ENCODE data around the gene MMP13. TPM values are rescaled to one million over a fixed set of nuclear protein-coding genes. Genes with fewer than 3 reads are reported as not detected.
A peak's percentile ranks its signal among the peaks of the same experiment; 100 is the strongest.
"Not testable (repeated sequence)": the region's sequence is repeated elsewhere in the genome, so short reads cannot be mapped to it uniquely, and the experiment has no call there.

The MMP13 gene
- total RNA-seq, 1 experiment from 2014 or later, result not detected

DNA sequence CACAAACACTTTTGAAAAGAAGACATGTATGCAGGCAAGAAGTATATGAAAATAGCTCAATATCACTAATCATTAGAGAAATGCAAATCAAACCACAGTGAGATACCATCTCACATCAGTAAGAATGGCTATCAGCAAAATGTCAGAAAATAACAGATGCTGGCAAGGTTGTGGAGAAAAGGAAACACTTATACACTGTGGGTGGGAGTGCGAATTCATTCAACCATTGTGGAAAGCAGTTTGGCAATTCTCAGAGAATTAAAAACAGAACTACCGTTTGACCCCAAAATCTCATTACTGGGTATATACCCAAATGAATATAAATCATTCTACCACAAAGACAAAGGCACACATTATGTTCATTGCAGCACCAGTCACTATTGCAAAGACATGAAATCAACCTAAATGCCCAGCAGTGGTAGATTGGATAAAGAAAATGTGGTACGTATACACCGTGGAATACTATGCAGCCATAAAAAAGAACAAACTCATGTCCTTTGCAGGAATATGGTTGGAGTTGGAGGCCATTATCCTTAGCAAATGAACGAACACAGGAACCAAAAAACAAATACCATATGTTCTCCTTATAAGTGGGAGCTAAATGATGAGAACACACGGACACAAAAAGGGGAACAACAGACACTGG is 18.5 kb downstream of the MMP13 start:
- no peak for DNase-seq (ENCODE audit: low read depth)

DNA sequence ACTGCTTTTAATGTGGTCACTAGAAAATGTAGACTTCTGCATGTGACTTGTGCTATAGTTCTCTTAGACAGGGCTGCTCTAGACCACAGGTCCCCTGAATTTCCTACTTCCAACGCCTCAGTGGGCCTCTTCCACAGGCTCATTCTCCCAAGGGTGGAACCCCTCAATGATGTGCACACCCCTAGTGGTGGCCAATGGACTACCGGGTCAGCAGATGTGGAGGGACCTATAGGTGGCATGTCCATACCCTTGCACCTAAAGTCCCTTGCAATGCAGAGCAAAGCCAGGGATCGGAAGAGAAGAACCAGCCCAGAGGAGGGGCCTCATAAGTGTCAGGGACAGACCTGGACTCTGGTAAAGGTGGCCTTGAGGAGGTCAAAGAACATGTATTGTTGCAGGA is 20.0 kb downstream of the MMP13 start:
- DNase-seq (ENCODE audit: low read depth), result no peak

DNA sequence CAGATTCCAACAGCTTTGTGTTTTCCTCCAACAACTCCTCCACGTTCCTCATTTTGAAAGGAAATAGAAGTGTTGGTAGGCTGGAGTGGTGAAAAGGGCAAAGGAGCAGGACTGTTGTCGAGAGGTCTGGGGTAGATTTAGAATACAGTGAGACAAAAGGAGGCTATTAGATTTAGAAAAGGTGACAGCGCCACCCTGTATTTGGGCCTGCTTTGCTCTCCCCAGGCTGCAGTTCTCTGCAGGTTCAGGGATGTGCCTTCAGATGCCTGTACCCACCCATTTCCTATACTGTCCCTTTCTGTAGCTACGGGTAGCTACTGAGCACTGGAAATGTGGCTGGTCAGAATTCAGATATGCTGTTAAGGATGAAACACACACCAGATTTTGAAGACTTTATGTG is 20.8 kb downstream of the MMP13 start:
- DNase-seq (ENCODE audit: low read depth), result no peak

DNA sequence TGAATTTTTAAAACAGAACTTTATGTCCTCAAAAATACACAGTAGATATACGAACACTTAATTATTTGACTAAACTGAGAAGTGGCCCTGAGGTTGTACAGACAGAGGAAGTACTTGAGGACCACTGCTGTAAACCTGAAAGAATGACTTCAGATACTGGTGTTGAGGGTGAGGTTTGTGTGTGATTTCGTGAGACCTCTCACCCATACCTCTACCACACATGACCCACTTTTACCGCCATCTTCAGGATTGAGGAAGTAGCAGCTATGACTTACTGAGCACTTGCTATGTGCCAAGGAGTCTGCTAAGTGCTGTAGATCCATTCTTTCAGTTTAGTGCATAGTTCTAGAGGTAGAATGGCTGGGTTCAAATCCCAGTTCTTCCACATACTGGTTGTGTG is 21.9 kb downstream of the MMP13 start:
- DNase-seq (ENCODE audit: low read depth), result no peak

DNA sequence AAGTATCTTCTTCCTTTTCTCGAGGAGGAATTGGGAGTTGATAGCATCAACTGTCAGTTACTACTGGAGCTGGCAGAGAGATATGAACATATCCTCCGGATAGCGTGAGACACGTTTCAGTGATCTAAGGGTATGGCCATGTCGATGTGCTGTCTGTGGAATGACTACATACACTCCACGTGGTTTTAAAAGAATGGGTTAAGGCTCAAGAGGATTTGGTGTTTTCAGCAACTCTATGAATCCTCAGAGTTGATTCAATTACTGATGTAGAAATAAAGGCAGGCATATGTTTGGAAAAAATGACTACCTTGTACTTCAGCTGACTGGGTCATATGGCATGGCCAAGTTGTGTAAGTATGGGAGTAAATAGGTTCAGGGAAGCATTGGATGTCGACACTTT is 22.9 kb downstream of the MMP13 start:
- DNase-seq (ENCODE audit: low read depth), result no peak

DNA sequence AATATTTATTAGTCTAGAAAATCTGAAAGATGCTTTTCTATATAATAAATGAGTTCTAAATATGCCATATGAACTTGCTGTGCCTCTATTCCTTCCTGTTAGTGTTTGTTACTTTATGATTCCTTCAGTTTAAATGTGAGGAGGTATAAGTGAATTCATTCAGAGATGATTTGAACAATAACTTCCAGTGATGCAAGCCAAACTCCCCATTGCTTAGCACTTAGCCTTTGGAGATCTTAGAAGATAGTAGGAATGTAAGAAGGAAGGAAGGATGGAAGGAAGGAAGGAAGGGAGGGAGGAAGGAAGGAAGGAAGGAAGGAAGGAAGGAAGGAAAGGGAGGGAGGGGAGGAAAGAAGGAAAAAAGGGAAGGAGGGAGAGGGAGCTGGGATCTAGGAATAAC is 25.1 kb downstream of the MMP13 start:
- no peak for DNase-seq (ENCODE audit: low read depth)

DNA sequence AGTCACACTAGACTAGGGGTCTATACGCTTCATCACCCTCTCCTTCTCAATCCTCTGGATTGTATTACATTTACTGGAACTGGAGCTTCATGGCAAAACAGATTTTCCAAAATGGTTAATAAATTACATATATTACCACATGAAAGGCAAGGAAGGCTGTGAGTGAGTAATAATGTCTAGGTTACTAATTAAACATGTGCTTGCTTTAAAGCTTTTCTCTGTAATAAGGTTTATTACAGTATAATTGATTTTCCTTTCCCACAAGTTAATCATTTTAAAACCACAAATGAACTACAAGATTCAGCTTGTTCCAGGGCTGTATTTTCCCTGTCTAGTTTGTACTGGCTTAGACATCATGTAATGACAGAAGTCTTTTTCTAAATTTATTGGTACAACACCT is 25.6 kb downstream of the MMP13 start:
- DNase-seq (ENCODE audit: low read depth), result no peak

DNA sequence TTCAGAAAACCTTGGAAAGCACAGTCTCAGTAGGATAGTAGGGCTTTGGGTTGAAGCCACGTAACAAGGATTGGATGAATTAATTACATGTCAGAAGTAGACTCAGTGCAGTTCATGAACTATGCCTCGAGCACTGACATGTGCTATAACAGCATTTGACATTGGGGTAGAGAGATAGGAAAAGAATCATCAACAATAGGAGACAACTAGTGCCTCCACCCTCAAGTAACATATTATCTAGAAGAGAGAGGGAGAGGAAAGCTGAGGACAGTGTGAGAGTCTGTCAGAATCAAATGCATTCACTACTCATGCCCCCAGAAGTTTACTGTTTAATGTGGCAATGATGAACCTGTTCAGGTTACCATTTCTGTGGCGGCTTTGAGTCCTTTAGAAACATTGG is 26.4 kb downstream of the MMP13 start:
- DNase-seq (ENCODE audit: low read depth), result no peak

DNA sequence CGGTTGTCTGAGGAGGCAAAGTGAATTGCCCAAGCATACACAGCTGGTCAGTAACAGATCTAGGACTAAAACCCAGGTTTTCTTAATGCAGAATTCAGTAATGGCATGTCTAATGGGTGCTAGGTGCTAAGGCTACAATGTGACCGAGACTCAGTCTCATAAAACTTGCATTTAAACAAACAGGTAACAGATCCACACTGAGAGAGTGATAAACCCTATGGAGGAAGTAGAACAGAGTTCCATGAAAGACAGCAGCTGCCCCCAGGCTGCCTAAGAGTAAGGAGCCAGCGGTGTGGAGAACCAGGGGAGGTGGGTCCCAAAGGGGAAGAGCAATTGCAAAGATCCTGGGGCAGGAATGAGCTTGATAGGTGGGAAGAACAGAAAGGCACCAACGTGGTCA is 27.3 kb downstream of the MMP13 start:
- no peak for DNase-seq (ENCODE audit: low read depth)

DNA sequence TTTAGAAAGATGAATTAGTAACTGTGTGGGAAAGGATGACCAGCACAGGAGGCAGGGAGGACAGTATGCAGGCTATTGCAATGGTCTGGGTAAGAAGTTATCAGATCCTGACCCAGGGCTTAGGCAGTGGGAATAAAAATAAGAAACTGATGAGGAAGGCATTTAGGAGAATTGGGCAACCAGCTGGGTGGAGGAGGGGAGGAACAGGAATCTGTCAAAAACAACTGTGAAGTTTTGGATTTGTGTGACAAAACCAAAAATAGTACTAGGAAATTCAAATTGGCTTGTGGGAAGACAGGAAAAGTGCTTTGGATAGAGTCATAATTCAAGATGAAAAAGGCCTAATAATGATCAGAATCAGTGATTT is 27.9 kb downstream of the MMP13 start:
- no peak for DNase-seq (ENCODE audit: low read depth)

DNA sequence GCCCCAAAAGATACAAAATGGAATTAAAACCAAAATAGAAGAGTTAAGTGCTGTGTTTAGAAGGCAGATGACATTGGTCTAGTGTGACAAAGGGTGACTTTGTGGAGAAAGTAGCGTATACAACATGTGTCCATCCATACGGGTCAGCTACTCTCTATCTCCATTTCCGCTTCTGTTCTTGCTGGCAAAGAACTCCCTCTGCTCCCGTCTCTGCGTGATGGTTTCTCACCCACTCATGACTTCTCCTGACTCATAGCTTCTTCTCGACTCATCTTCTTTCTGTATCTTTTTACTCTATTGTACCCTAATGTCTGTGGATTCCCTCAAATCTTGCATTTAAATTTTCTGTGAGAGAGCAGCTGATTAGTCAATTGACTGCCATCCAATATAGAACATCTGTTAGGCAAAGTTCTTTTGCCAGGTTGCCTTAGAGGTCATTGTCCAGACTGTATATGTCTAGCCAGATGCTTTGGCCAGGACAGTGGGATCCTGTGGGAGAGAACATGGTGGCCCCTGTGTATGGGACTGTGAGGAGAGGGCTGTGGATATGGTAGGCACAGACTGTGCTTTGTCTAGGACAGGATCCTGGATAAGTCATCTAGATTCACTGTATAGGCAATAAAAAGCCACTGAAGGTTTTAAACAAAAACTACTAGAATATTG is 28.4 kb downstream of the MMP13 start:
- DNase-seq (ENCODE audit: low read depth), result no peak

DNA sequence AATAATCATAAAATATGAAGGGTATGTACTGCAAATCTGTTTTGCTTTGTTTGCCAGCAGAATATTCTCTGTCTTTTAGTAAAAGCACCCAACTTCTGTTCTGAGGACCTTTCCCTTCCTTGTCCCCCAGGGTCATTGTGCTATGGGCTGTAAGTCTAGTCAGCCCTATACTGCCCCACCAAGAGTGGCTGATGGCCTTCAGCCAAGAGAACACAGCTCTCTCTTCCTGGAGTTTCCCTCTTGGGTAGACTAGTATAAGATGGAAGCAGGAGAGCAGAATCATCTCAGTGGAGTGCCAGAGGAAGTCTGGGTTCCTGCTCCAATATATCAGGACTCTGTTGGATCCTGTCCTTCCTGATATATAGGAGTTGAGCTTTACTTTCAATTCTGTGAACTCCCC is 29.0 kb downstream of the MMP13 start:
- DNase-seq (ENCODE audit: low read depth), result no peak

DNA sequence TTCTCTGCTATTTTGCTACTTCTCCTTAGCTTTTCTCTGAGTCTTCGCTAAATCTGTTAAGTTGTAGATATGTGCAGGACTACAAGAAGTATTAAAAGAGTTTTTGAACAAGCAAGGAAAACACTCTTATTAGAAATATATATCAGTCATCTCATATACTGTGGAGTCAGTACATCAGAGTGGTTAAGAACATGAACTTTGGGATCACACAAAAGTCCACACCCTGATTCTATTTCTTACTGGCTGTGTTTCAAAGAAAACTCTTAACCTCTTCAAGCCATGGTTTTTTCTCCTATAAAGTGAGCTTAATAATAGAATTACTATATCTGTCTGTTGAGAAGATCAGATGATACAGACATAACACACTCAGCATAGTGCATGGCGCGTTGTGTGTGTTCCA is 29.5 kb downstream of the MMP13 start:
- no peak for DNase-seq (ENCODE audit: low read depth)

DNA sequence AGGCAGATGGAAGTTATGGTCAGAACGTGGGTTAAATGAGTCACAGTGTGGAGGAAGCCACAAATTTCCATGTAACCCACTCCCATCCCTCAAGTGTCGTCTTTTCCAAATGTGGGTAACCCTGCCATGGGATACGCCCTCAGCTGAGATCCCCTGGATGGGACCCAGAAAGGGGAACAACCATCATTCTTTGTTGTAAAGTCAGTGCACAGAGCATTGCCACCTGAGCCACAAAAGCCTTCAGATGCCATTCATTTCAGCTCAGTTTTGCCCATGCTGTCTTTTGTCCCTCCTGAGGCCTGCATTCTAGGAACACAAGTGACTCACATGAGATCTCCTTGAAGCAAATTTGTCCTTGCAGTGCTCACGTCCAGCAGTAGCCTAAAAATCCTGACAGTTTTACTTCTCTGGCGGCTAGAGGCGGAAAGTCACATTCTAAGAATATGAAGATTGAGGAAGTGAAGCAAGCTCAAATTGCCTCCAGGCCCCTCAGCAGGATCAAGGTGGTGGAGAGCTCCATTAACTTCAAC is 30.6 kb downstream of the MMP13 start:
- no peak for DNase-seq (ENCODE audit: low read depth)

DNA sequence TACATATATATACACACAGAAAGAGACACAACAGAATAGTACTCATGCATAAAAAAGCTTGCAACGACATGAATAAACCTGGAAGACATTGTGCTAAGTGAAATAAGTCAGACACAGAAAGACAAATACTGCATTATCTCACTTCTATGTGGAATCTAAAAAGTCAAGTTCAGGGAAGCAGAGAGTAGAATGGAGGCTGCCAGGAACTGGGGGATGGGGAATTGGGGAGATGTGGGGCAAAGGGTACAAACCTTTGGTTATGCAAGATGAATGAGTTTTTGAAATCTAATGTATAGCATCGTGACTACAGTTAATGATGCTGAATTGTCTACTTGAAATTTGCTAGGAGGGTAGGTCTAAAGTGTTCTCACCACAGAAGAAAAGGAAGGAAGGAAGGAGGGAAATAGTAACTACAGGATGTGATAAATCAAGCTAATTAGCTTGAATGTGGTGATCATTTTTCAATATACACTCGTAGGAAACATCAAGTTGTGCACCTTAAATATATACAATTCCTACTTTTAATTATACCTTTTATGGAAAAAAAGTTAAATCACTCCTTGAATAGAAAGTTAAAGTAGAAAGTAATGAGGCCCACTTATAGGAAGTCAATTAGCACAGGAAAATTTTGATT is 33.8 kb downstream of the MMP13 start:
- no peak for DNase-seq (ENCODE audit: low read depth)

DNA sequence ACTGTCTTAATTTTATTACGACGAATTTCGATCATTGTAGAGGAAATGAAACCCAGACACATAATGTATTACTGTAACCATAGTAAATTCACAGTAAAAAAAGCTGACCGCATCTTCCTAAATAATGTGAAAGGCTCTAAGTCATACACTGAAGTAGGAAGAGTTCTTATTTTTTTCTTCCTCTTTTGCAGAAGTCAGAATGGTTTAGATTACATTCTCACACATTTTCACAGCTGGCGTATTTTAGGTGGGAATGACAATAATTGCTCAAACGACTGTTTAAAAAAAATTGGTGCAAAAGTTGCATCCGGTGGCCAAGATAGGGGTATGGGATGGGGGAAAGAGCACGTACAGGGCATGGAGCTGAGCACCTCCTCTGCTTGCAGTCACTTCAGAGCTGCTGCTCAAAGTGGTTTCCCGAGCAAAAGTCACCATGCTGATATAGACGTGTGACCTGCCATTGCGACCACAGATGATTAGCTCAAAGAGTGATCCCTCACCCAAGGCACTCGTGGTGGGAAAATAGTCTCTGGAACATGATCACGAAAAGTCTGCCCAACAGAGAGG is 35.3 kb downstream of the MMP13 start:
- DNase-seq (ENCODE audit: low read depth), result no peak

DNA sequence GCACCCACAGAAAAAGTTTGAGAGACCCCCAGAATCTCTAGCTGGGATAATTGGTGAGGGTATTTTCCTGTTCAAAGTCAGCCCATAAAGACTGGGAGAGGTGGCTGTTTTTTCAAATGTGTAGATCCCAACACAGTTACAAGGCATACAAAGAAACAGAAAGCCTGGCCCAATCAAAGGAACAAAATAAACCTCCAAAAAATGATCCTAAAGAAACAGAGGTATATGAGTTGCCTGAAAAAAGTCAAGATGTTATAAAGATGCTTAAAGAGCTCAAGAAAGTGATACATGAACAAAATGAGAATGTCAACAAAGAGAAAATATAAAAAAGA is 40.5 kb downstream of the MMP13 start:
- DNase-seq (ENCODE audit: low read depth), result no peak

DNA sequence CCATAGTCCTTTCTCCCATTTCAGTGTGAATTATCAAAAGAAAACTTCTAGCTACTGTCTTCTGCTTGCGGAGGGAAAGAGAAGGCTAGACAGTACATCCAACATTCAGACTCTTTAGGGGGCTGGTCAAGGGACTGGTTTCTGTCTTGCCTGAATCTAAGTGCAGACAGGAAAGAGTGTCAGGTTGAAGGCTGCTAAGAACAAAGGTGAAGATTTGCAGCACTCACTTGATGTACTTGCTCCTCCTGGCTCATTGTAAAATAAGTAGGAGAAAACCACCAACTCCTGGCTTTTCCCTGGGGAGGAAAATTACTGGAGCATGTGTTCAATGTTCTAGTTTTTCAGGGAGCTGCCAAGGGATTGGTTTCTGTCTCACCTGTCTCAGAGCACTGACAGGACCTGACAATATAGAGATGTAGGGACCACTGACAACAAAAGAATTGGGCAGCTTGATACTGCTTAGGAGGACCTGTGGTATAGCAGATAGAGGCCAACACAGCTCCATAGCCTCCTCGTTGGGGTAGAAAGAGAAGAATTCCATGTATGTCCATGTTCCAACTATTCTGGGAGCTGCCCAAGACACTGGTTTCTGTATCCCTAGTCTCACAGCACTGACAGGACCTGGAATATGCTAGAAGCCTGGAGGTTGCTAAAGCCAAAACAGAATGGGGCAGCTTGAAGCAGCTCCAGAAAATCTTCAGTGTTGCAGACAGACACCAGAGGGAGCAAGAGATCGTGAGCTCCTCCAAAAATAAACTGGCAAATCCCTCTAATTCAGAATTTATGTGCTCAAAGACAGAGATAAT is 41.1 kb downstream of the MMP13 start:
- DNase-seq (ENCODE audit: low read depth), result peak; percentile 47

DNA sequence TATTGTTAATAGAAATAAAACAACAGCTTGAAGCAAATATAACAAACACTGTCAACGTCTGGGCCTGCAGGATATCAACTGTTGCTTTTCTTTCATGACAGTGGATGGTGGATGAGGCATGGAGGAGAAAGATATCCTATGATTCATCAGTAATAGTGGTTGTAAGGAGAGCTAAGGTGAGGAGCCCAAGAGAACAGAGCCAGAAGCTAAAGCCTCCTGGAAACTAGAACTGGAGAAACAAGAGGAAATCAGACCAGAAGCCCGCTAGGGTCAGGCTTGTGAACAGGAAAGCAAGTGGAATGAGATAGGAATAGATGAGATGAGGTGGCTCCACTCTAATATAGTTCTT is 43.1 kb downstream of the MMP13 start:
- DNase-seq (ENCODE audit: low read depth), result no peak

DNA sequence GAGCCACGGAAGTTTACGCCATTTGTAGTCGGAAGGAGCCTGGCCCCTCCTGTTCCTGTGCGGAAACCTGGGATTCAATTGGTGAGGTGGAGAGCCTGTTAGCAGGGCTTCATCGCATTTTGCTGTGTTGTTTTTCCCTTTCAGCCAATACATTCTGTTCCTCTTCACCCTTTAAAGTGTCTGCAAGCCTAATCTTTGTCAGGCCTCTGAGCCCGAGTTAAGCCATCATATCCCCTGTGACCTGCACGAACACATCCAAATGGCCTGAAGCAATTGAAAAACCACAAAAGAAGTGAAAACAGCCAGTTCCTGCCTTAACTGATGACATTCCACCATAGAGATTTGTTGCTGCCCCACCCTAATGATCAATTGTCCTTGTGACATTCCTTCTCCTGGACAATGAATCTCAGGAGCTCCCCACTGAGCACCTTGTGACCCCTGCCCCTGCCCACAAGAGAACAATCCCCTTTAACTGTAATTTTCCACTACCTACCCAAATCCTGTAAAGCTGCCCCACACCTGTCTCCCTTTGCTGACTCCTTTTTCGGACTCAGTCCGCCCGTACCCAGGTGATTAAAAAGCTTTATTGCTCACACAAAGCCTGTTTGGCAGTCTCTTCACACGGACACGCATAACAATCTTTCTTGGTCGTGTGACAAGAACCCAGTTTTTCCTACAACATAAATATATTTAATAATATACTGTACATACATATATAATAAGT is 43.6 kb downstream of the MMP13 start:
- DNase-seq (ENCODE audit: low read depth), result no peak

DNA sequence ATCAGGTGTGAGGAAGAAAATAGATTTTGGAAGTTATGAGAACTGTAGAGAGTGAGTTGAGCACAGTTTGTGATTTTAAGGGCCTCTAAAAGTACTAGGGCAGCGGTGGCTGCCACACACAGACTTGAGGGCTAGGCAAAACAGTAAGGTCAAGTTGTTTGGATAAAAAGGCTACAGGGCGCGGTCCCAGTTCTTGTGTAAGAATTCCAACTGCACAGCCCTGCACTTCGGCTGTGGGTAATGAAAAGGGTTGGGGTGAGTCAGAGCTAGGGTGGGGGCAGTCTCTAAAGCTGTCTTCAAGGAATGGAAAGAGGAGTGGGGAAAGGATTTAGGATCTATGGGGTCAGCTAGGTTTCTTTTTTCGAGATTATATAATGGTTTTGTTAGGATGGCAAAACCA is 49.7 kb downstream of the MMP13 start:
- DNase-seq (ENCODE audit: low read depth), result not testable (repeated sequence)

All from LHCN-M2 (cell line).